ENCODE data around the gene ADSL. TPM values are rescaled to one million over a fixed set of nuclear protein-coding genes. Genes with fewer than 3 reads are reported as not detected.
"Not testable (repeated sequence)": the region's sequence is repeated elsewhere in the genome, so short reads cannot be mapped to it uniquely, and the experiment has no call there.

Gene ADSL
- total RNA-seq, 2 experiments from 2014 or later, result 117 to 137 TPM

DNA sequence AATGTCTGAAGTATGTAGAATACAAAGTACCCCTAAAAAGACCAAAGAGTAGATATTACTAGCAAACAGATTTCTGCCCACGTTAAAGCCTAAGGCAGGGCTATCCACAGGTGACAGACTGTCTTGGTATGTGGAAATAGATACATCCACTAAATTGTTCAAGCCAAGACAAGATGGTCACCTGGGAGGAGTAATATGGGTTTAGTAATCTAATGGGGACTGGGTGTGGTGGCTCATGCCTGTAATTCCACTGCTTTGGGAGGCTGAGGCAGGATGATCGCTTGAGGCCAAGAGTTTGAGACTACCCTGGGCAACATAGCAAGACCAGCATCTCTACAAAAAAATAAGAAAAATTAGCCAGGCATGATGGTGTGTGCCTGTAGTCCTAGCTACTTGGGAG lies 31.6 kb downstream of the ADSL start:
- Histone ChIP-seq H3K4me3 (ENCODE audit: low read depth, low read length, poor library complexity, severe bottlenecking) (no peak overlapping the region), H3K9me3 (ENCODE audit: low read length) (0 out of 2 replicates have a peak, but pooled peaks cover 4% of the 10 kb centered on the region), H3K4me1 (ENCODE audit: insufficient read depth, low read length, poor library complexity, severe bottlenecking) (peaks cover 69% of the 10 kb centered on the region), H3K4me2 (ENCODE audit: low read length) (0 out of 2 replicates have a peak overlapping the region, but pooled peaks have one; percentile 3), H3K79me2 (ENCODE audit: insufficient read depth, low read depth, low read length) (peaks cover 82% of the 10 kb centered on the region), H3K36me3 (ENCODE audit: insufficient read depth, low read length) (peaks cover 43% of the 10 kb centered on the region), H4K20me1 (ENCODE audit: insufficient read depth, low read length) (no peaks in the 10 kb centered on the region), H3K27ac (ENCODE audit: low read depth, low read length, poor library complexity, severe bottlenecking) (no peak overlapping the region), H3K9me2 (ENCODE audit: insufficient read depth, low read length) (no peaks in the 10 kb centered on the region), H2AFZ (ENCODE audit: low read length) (no peak overlapping the region)
- no peak for TF ChIP-seq EZH2phosphoT487 (IDR thresholded peaks at IDR 0.05; ENCODE audit: borderline replicate concordance, low read depth, low read length)
- TF ChIP-seq, protein P1, sequence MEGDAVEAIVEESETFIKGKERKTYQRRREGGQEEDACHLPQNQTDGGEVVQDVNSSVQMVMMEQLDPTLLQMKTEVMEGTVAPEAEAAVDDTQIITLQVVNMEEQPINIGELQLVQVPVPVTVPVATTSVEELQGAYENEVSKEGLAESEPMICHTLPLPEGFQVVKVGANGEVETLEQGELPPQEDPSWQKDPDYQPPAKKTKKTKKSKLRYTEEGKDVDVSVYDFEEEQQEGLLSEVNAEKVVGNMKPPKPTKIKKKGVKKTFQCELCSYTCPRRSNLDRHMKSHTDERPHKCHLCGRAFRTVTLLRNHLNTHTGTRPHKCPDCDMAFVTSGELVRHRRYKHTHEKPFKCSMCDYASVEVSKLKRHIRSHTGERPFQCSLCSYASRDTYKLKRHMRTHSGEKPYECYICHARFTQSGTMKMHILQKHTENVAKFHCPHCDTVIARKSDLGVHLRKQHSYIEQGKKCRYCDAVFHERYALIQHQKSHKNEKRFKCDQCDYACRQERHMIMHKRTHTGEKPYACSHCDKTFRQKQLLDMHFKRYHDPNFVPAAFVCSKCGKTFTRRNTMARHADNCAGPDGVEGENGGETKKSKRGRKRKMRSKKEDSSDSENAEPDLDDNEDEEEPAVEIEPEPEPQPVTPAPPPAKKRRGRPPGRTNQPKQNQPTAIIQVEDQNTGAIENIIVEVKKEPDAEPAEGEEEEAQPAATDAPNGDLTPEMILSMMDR (conservative IDR thresholded peaks at IDR 0.05; ENCODE audit: low read length), result no peak
- intact Hi-C loops (cut with micrococcal nuclease; ENCODE audit: unreplicated experiment), result loop anchor here (2.0 to 10.0 kb wide), 2 partner anchors 37 to 267 kb away; no protein-coding TSS in a partner anchor
- no peak for DNase-seq (ENCODE audit: low spot score)
- POLR2A ChIA-PET, result interaction anchor here (0.7 to 3.1 kb wide), 7 partner anchors 14 to 279 kb away, joined by 3 to 13 read pairs (median 5); no protein-coding TSS in a partner anchor
- no TSS peak for BruUV-seq (replicated peaks)
- CTCF ChIA-PET (ENCODE audit: unreplicated experiment), result no interaction called here

DNA sequence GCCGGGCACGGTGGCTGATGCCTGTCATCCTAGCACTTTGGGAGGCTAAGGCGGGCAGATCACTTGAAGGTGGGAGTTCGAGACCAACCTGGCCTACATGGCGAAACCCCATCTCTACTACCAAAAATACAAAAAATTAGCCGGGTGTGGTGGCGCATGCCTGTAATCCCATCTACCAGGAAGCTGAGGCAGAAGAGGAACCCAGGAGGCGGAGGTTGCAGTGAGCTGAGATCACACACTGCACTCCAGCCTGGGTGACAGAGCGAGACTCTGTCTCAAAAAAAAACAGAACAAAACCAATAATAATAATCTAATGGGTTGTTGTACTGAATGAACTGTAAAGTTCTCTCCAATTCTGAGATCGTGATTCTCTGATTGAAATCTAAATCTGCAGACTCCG lies 32.1 kb downstream of the ADSL start:
- H4K20me1 ChIP-seq (ENCODE audit: insufficient read depth, low read length); H3K4me3 ChIP-seq (ENCODE audit: low read depth, low read length, poor library complexity, severe bottlenecking); BruUV-seq (replicated peaks); H3K27ac ChIP-seq (ENCODE audit: low read depth, low read length, poor library complexity, severe bottlenecking); H2AFZ ChIP-seq (ENCODE audit: low read length); H3K9me2 ChIP-seq (ENCODE audit: insufficient read depth, low read length); CTCF ChIA-PET (ENCODE audit: unreplicated experiment); DNase-seq (ENCODE audit: low spot score); H3K9me3 ChIP-seq (ENCODE audit: low read length): not testable (repeated sequence)
- Histone ChIP-seq H3K36me3 (ENCODE audit: insufficient read depth, low read length) (peaks cover 38% of the 10 kb centered on the region), H3K4me2 (ENCODE audit: low read length) (0 out of 2 replicates have a peak overlapping the region, but pooled peaks have one; percentile 3), H3K79me2 (ENCODE audit: insufficient read depth, low read depth, low read length) (peaks cover 80% of the 10 kb centered on the region), H3K4me1 (ENCODE audit: insufficient read depth, low read length, poor library complexity, severe bottlenecking) (peaks cover 69% of the 10 kb centered on the region)
- POLR2A ChIA-PET, result interaction anchor here (1.0 to 1.8 kb wide), 2 partner anchors 18 to 34 kb away, joined by 3 to 10 read pairs; no protein-coding TSS in a partner anchor
- intact Hi-C loops (cut with micrococcal nuclease; ENCODE audit: unreplicated experiment), result loop anchor here (10.0 kb wide), 1 partner anchor 266 kb away; no protein-coding TSS in a partner anchor

DNA sequence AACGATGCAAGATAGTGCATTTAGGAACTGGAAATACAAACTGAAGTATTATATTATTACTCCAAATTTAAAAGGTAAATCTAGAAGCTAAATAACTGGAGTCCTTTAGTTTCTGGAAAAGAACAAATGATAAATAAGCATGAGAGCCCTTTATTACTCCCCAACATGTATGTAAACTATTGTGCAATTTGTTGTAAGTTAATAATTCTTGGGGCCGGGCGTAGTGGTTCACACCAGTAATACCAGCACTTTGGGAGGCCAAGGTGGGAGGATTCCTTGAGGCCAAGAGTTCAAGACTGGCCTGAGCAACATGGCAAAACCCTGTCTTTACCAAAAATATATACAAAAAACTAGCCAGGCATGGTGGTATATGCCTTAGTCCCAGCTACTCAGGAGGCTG lies 35.2 kb downstream of the ADSL start:
- intact Hi-C loops (cut with micrococcal nuclease; ENCODE audit: unreplicated experiment), result no loop called here
- Histone ChIP-seq H4K20me1 (ENCODE audit: insufficient read depth, low read length) (no peaks in the 10 kb centered on the region), H3K9me3 (ENCODE audit: low read length) (0 out of 2 replicates have a peak, but pooled peaks cover 4% of the 10 kb centered on the region), H3K4me2 (ENCODE audit: low read length) (no peak overlapping the region), H3K27ac (ENCODE audit: low read depth, low read length, poor library complexity, severe bottlenecking) (no peak overlapping the region), H3K9me2 (ENCODE audit: insufficient read depth, low read length) (no peaks in the 10 kb centered on the region), H3K79me2 (ENCODE audit: insufficient read depth, low read depth, low read length) (peaks cover 79% of the 10 kb centered on the region), H2AFZ (ENCODE audit: low read length) (no peak overlapping the region), H3K4me3 (ENCODE audit: low read depth, low read length, poor library complexity, severe bottlenecking) (no peak overlapping the region), H3K4me1 (ENCODE audit: insufficient read depth, low read length, poor library complexity, severe bottlenecking) (peaks cover 73% of the 10 kb centered on the region), H3K36me3 (ENCODE audit: insufficient read depth, low read length) (peaks cover 25% of the 10 kb centered on the region)
- ChIA-PET CTCF (ENCODE audit: unreplicated experiment) (no interaction called here), POLR2A (interaction anchor here (1.1 to 2.5 kb wide), 2 partner anchors 11 to 54 kb away, joined by 3 to 13 read pairs; no protein-coding TSS in a partner anchor)
- BruUV-seq (replicated peaks), result no TSS peak
- DNase-seq (ENCODE audit: low spot score), result no peak
- TF ChIP-seq, protein P1 (conservative IDR thresholded peaks at IDR 0.05; ENCODE audit: low read length), result no peak
- TF ChIP-seq EZH2phosphoT487 (IDR thresholded peaks at IDR 0.05; ENCODE audit: borderline replicate concordance, low read depth, low read length), result no peak
